Measurements from ENCODE around the gene PCDHGA1. TPM values are rescaled to one million over a fixed set of nuclear protein-coding genes. Genes with fewer than 3 reads are reported as not detected.

The PCDHGA1 gene
- total and polyA plus RNA-seq, 2 donors (not counting 1 experiment from before 2014, with no cell fraction given): 0.06 to 0.64 TPM

DNA sequence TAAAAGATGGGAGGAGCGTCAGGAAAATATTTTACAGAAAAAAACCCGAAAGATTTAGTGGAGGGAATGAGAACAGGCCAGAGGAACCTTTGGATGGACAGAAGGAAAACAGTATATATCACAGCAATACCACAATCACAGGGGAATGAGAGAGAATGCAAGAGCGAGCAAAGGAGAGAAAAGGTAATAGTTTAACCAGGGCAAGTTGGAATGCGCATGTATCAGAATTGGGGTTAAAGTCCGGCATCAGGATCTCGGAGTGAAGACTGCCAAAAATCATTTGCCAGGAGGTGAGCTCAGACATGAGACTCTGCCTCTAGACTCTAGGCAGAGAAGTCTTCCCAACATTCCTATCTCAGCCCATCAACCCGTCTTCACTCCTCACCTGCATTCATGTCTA is 195.3 kb downstream of the PCDHGA1 start:
- ChIA-PET POLR2A (no interaction called here), CTCF (interaction anchor here (1.3 to 11.5 kb wide), 12 partner anchors 9 to 113 kb away, joined by 3 to 176 read pairs (median 23); partner anchors contain the start of genes PCDHGA10, PCDHGA12, PCDHGB7 and PCDHGC3)
- intact Hi-C loops (cut with micrococcal nuclease): loop anchor here (1.0 to 2.0 kb wide), 2 partner anchors 39 to 113 kb away; partner anchors contain the start of gene PCDHGA10
- no peaks in the 10 kb centered on the region for H3K9me3 Mint-ChIP-seq (ENCODE audit: insufficient read depth)
- H3K27ac ChIP-seq (ENCODE audit: low read length in 2 of 2): no peak overlapping the region
- no peak overlapping the region for H3K4me3 Mint-ChIP-seq
- peaks cover 8 to 85% of the 10 kb centered on the region in 2 experiments for H3K36me3 ChIP-seq (replicated peaks in 1 of 2; ENCODE audit: control extremely low read depth in 1 of 2, control insufficient read depth in 1 of 2, extremely low read depth in 1 of 2, insufficient read depth in 2 of 2, low read length in 1 of 2)
- no peaks in the 10 kb centered on the region for H3K79me2 ChIP-seq (ENCODE audit: control insufficient read depth, insufficient read depth, low read length)
- DNase-seq: no peak
- no peak for TF ChIP-seq EZH2 (IDR thresholded peaks at IDR 0.05; ENCODE audit: borderline replicate concordance, insufficient read depth, low read depth, low read length, poor library complexity, severe bottlenecking)
- TF ChIP-seq, protein P1, sequence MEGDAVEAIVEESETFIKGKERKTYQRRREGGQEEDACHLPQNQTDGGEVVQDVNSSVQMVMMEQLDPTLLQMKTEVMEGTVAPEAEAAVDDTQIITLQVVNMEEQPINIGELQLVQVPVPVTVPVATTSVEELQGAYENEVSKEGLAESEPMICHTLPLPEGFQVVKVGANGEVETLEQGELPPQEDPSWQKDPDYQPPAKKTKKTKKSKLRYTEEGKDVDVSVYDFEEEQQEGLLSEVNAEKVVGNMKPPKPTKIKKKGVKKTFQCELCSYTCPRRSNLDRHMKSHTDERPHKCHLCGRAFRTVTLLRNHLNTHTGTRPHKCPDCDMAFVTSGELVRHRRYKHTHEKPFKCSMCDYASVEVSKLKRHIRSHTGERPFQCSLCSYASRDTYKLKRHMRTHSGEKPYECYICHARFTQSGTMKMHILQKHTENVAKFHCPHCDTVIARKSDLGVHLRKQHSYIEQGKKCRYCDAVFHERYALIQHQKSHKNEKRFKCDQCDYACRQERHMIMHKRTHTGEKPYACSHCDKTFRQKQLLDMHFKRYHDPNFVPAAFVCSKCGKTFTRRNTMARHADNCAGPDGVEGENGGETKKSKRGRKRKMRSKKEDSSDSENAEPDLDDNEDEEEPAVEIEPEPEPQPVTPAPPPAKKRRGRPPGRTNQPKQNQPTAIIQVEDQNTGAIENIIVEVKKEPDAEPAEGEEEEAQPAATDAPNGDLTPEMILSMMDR (IDR thresholded peaks at IDR 0.05): no peak
- peaks cover 14 to 18% of the 10 kb centered on the region in 2 donors for H3K4me1 ChIP-seq (ENCODE audit: control insufficient read depth in 2 of 2, insufficient read depth in 2 of 2, low read length in 2 of 2)
- no peak overlapping the region for H3K27ac Mint-ChIP-seq
- H3K9me3 ChIP-seq (ENCODE audit: control extremely low read depth in 1 of 3, control insufficient read depth in 2 of 3, insufficient read depth in 1 of 3, low read length in 2 of 3): no peaks in the 10 kb centered on the region
- no peak for ATAC-seq (ENCODE audit: low read depth)
- no peaks in the 10 kb centered on the region for H3K27me3 Mint-ChIP-seq
- no peak overlapping the region for H3K9ac ChIP-seq (ENCODE audit: low read length)
- H3K4me2 ChIP-seq (replicated peaks; ENCODE audit: low read depth, low read length, poor library complexity, severe bottlenecking): no peak overlapping the region
- no peaks in the 10 kb centered on the region for H3K27me3 ChIP-seq (replicated peaks in 1 of 4; ENCODE audit: control extremely low read depth in 1 of 4, control insufficient read depth in 3 of 4, insufficient read depth in 4 of 4, low read length in 3 of 4)
- H4K20me1 ChIP-seq (ENCODE audit: control insufficient read depth, insufficient read depth, low read length, poor library complexity, severe bottlenecking): peaks cover 7% of the 10 kb centered on the region
- no peak overlapping the region for H2AFZ ChIP-seq (ENCODE audit: insufficient read depth, low read depth, low read length, poor library complexity, severe bottlenecking)
- peaks cover 18% of the 10 kb centered on the region for H3K4me1 Mint-ChIP-seq
- no peak overlapping the region for H3K4me3 ChIP-seq (ENCODE audit: control extremely low read depth in 1 of 5, extremely low read depth in 1 of 5, insufficient read depth in 1 of 5, low read depth in 2 of 5, low read length in 4 of 5)
- 97% methylated on average over 3 of the region's 7 CpGs for WGBS (ENCODE audit: insufficient coverage)

DNA sequence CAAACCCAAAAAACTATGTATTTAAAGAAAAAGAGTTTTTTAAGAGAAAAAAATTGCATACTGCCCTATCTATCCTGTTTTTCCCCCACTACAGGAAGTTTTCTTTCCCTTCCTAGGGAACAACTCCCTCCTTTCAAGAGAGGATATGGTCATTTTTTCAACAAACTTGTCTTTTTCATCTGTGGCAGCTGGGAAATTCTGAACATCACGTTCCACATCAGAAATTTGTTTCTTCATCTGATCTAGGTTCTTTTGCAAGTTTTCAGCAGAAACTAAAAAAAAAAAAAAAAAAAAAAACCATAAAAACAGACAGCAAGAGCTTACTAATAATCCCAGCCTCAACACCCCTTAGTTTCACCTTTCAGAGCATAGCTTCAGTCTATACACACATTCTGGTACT is 197.1 kb downstream of the PCDHGA1 start:
- no peak overlapping the region for H3K4me2 ChIP-seq (replicated peaks; ENCODE audit: low read depth, low read length, poor library complexity, severe bottlenecking)

More for the DNA sequence above, 197.1 kb downstream of the PCDHGA1 start:
- Histone ChIP-seq H3K27me3 (replicated peaks in 1 of 4; ENCODE audit: control extremely low read depth in 1 of 4, control insufficient read depth in 3 of 4, insufficient read depth in 4 of 4, low read length in 3 of 4) (no peaks in the 10 kb centered on the region), H3K4me1 (ENCODE audit: control insufficient read depth in 2 of 2, insufficient read depth in 2 of 2, low read length in 2 of 2) (peaks cover 11 to 15% of the 10 kb centered on the region in 2 donors), H3K4me3 (ENCODE audit: control extremely low read depth in 1 of 5, extremely low read depth in 1 of 5, insufficient read depth in 1 of 5, low read depth in 2 of 5, low read length in 4 of 5) (no peak overlapping the region), H3K79me2 (ENCODE audit: control insufficient read depth, insufficient read depth, low read length) (no peaks in the 10 kb centered on the region), H2AFZ (ENCODE audit: insufficient read depth, low read depth, low read length, poor library complexity, severe bottlenecking) (no peak overlapping the region), H3K27ac (ENCODE audit: low read length in 2 of 2) (no peak overlapping the region), H3K9me3 (ENCODE audit: control extremely low read depth in 1 of 3, control insufficient read depth in 2 of 3, insufficient read depth in 1 of 3, low read length in 2 of 3) (no peaks in the 10 kb centered on the region), H3K36me3 (replicated peaks in 1 of 2; ENCODE audit: control extremely low read depth in 1 of 2, control insufficient read depth in 1 of 2, extremely low read depth in 1 of 2, insufficient read depth in 2 of 2, low read length in 1 of 2) (peaks cover 7 to 83% of the 10 kb centered on the region in 2 experiments), H4K20me1 (ENCODE audit: control insufficient read depth, insufficient read depth, low read length, poor library complexity, severe bottlenecking) (peaks cover 7% of the 10 kb centered on the region), H3K9ac (ENCODE audit: low read length) (no peak overlapping the region)
- 40% methylated on average over 1 of the region's 1 CpG for WGBS (ENCODE audit: insufficient coverage)
- Mint-ChIP-seq H3K27me3 (no peaks in the 10 kb centered on the region), H3K9me3 (ENCODE audit: insufficient read depth) (no peaks in the 10 kb centered on the region), H3K4me1 (peaks cover 14% of the 10 kb centered on the region), H3K27ac (no peak overlapping the region), H3K4me3 (no peak overlapping the region)
- TF ChIP-seq, protein P1 (IDR thresholded peaks at IDR 0.05): no peak
- no peak for TF ChIP-seq EZH2 (IDR thresholded peaks at IDR 0.05; ENCODE audit: borderline replicate concordance, insufficient read depth, low read depth, low read length, poor library complexity, severe bottlenecking)
- ATAC-seq (ENCODE audit: low read depth): no peak
- ChIA-PET POLR2A (no interaction called here), CTCF (interaction anchor here (1.4 to 11.5 kb wide), 9 partner anchors 16 to 208 kb away, joined by 4 to 176 read pairs (median 7); partner anchors contain the start of genes PCDHGA11, PCDHGA12 and PCDHGC3)
- intact Hi-C loops (cut with micrococcal nuclease): no loop called here
- DNase-seq: no peak
